Cardiac septum (tissue), 1 donor: ENCODE measurements around the gene SHMT2. TPM values are rescaled to one million over a fixed set of nuclear protein-coding genes. Genes with fewer than 3 reads are reported as not detected.

Source experiments
- DNase-seq: peaks from one replicate; pipeline ENCODE4 v3.0.0-alpha.2; 2020; ENCODE audit warnings: low spot score
- intact Hi-C: fragments of 100-400 bp; cut with DNase I; formaldehyde crosslinking; loops from one replicate; pipeline ENCODE4 v1.14.0; 2022
- total RNA-seq: library from RNA; stranded (reverse); fragmentation: NEBNext Ultra II Directional; extraction: Animal tissue kit (Norgen Biotek cat#: 25700); gene quantifications from one replicate; pipeline ENCODE4 v1.2.1, GENCODE V29; 2021
- donor health status: DM: no; HTN: no; CAD: no.

The SHMT2 gene
- total RNA-seq, 1 donor from 2014 or later: 38.8 TPM

DNA sequence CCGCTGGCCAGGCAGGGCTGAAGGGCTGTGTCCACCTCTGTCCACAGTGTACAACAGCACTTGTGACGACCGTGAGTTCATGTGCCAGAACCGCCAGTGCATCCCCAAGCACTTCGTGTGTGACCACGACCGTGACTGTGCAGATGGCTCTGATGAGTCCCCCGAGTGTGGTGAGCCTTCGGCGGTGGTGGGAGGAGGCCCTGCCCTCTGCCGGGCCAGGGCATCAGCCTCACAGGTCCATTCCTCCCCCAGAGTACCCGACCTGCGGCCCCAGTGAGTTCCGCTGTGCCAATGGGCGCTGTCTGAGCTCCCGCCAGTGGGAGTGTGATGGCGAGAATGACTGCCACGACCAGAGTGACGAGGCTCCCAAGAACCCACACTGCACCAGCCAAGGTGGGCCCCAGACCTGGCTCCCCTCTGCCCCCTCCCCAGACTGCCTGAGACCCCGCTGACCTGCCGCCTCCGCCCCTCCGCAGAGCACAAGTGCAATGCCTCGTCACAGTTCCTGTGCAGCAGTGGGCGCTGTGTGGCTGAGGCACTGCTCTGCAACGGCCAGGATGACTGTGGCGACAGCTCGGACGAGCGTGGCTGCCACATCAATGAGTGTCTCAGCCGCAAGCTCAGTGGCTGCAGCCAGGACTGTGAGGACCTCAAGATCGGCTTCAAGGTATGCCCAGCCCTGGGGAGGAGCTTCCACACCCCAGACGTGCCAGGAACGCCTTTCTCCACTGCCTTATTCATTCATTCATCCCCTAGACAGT is 33.7 kb upstream of the SHMT2 start:
- intact Hi-C loops: no loop called here
- DNase-seq: no peak

DNA sequence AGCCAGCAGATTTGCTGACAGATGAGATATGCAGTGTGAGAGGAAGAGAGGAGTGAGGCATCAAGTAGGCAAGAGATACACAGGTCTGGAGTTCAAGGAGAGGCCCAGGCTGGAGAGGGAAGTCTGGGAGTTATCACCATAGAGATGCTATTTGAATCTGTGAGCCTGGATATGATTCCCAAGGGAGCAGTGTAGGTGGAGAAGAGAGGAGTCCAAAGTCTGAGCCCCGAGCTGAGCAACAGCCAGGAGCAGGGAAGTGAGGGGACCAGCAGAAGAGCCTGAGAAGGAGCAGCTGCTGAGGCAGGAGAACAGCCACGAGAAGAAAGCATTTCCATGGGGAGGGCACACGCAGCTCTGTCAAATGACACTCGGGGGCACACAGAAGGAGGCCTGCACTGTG is 33.1 kb upstream of the SHMT2 start:
- intact Hi-C loops: no loop called here
- no peak for DNase-seq

DNA sequence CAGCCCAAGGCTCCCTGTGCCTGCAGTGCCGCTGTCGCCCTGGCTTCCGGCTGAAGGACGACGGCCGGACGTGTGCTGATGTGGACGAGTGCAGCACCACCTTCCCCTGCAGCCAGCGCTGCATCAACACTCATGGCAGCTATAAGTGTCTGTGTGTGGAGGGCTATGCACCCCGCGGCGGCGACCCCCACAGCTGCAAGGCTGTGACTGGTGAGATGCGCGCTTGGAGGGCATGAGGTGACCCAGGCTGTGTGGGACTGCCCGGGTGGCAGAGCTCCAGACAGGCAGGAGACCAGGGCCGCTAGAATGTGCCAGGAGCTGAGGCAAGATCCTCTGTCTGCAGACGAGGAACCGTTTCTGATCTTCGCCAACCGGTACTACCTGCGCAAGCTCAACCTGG is 32.6 kb upstream of the SHMT2 start:
- DNase-seq: no peak
- intact Hi-C loops: no loop called here

DNA sequence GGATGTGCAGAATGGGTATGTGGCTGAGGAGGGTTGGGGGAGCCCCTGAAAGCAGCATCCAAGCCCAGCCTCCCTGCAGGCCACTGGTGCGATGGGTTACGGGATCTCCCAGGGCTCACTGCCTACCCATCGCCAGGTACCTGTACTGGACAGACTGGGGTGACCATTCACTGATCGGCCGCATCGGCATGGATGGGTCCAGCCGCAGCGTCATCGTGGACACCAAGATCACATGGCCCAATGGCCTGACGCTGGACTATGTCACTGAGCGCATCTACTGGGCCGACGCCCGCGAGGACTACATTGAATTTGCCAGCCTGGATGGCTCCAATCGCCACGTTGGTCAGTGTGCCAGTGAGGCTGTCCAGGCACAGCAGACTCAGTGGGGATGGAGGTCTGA is 31.2 kb upstream of the SHMT2 start:
- no peak for DNase-seq
- intact Hi-C loops: no loop called here

DNA sequence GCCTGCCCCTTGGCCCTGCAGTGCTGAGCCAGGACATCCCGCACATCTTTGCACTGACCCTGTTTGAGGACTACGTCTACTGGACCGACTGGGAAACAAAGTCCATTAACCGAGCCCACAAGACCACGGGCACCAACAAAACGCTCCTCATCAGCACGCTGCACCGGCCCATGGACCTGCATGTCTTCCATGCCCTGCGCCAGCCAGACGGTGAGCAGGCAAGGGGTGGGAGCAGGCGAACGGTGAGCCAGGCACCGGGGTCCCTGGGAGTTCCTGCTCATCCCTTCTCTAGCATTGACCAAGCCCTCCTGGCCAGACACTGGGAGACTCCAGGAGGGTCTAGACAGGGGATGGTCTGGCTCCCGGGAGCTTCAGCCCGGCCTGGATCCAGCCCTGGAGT is 30.3 kb upstream of the SHMT2 start:
- intact Hi-C loops: no loop called here
- no peak for DNase-seq

DNA sequence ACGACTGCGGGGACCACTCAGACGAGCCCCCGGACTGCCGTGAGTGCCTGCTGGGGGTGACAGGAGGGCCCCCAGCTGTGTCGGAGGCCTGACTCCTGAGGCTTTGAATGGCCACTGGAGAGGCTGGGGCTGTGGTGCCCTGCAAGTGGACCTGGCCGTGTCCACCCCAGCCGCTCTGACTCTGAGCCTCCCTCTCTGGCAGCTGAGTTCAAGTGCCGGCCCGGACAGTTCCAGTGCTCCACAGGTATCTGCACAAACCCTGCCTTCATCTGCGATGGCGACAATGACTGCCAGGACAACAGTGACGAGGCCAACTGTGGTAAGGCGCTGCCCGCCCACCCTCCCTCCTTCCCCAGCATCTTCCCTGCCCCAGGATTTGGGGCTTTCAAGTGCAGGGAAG is 29.0 kb upstream of the SHMT2 start:
- intact Hi-C loops: no loop called here
- DNase-seq: no peak

DNA sequence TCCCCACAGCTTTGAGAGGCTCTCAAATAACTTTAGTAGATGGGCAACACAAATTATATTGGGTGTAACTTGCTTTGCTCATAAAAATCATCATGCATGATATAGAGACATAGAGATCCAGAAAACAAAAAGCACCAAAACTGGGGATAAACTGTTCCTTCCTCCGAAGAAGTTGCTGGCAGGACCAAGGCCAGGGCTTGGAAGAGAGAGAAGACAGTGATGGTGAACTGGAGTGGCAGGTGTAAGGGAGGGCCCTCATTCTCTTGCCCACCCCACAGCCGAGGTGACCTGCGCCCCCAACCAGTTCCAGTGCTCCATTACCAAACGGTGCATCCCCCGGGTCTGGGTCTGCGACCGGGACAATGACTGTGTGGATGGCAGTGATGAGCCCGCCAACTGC is 28.3 kb upstream of the SHMT2 start:
- DNase-seq: no peak
- intact Hi-C loops: no loop called here

DNA sequence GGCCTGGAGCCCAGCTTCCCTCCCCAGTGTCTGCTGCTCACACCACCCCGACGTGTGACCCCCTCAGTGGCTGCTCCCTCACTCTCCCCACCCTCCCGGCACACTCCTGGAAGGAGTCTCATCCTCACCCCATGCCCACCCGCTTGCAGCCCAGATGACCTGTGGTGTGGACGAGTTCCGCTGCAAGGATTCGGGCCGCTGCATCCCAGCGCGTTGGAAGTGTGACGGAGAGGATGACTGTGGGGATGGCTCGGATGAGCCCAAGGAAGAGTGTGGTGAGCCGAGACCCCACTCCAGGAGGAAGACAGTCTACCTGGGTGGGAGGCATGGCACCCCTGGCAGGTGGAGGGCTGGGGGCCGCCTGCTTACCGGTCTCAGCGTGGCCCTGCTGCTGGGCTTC is 27.9 kb upstream of the SHMT2 start:
- intact Hi-C loops: no loop called here
- DNase-seq: no peak

DNA sequence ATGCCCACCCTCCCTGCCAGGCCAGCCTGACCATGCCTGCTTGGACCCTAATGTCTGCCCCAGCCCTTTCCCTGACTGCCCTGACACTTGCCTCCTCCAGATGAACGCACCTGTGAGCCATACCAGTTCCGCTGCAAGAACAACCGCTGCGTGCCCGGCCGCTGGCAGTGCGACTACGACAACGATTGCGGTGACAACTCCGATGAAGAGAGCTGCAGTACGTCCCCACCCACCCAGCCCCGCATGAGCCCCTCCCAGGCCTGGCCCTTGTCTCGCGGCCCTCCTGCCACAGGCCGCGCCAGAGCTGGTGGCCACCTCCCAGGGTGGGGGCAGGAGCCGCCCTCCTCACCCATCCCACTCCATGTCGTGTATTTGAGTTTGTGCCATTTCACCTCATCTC is 27.2 kb upstream of the SHMT2 start:
- DNase-seq: no peak
- intact Hi-C loops: no loop called here

DNA sequence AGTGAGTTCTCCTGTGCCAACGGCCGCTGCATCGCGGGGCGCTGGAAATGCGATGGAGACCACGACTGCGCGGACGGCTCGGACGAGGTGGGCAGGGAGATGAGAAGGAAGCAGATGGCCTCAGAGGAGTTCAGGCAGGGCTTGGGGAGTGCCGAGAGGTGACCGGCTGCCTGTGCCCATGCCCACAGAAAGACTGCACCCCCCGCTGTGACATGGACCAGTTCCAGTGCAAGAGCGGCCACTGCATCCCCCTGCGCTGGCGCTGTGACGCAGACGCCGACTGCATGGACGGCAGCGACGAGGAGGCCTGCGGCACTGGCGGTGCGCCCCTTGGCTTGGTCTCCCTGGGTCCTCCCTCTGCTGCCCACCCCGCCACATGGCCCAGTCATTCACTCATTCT is 26.3 kb upstream of the SHMT2 start:
- no peak for DNase-seq
- intact Hi-C loops: no loop called here

DNA sequence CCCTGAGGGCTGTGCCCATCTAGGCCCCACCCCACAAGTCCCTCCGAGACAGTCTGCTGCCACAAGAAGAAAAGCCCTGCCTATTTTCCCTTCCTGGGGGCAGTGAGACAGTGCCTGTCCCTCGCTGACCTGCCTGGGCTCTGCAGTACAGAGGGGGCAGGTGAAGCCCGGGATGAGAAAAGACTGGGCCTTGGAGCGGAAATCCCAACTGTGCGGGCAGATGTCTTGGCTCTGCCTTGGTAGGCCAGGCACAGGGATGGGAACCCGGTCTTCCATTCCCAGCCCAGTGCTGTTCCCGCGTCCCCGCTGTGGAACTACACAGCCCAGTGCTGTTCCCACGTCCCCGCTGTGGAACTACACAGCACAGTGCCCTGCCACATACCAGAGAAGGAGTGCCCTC is 25.7 kb upstream of the SHMT2 start:
- DNase-seq: no peak
- intact Hi-C loops: no loop called here

DNA sequence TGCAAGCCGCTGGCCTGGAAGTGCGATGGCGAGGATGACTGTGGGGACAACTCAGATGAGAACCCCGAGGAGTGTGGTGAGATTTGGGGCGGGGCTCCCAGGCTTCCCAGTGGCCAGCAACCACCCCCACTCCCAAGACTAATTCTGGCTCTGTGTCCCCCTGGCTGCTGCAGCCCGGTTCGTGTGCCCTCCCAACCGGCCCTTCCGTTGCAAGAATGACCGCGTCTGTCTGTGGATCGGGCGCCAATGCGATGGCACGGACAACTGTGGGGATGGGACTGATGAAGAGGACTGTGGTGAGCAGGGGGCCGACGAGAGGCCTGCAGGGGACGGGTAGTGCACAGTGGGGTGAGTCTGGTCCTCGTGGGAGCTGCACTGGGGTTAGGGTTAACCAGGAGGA is 25.1 kb upstream of the SHMT2 start:
- intact Hi-C loops: no loop called here

DNA sequence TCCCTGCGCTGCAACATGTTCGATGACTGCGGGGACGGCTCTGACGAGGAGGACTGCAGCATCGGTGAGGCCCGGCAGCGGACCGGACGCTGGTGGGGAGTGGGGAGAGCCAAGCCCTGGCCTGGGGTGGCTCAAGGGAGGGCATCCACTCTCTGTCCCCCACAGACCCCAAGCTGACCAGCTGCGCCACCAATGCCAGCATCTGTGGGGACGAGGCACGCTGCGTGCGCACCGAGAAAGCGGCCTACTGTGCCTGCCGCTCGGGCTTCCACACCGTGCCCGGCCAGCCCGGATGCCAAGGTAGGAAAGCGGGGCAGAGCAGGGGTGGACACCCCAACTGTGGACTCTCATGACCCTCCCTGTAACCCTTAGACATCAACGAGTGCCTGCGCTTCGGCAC is 24.3 kb upstream of the SHMT2 start:
- intact Hi-C loops: no loop called here
- no peak for DNase-seq

More for the DNA sequence above, 25.1 kb upstream of the SHMT2 start:
- DNase-seq: no peak

DNA sequence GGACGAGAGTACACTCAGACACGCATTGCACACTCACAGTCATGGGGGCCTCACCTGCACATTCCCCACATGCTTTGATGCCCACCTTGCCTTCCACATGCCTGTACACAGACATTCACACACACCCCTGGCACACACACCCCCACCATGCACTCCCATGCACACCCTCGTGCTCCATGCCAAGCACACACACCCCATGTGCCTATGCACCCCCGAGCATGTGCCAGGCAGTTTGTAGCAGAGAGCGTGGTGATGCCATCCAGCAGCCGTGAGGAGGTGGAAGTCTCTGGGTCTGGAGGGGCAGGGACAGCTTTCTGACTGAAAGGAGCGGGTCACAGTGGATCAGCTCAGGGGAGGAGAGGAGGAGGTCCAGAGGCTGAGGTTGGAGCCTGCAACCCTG is 23.6 kb upstream of the SHMT2 start:
- no peak for DNase-seq
- intact Hi-C loops: no loop called here

DNA sequence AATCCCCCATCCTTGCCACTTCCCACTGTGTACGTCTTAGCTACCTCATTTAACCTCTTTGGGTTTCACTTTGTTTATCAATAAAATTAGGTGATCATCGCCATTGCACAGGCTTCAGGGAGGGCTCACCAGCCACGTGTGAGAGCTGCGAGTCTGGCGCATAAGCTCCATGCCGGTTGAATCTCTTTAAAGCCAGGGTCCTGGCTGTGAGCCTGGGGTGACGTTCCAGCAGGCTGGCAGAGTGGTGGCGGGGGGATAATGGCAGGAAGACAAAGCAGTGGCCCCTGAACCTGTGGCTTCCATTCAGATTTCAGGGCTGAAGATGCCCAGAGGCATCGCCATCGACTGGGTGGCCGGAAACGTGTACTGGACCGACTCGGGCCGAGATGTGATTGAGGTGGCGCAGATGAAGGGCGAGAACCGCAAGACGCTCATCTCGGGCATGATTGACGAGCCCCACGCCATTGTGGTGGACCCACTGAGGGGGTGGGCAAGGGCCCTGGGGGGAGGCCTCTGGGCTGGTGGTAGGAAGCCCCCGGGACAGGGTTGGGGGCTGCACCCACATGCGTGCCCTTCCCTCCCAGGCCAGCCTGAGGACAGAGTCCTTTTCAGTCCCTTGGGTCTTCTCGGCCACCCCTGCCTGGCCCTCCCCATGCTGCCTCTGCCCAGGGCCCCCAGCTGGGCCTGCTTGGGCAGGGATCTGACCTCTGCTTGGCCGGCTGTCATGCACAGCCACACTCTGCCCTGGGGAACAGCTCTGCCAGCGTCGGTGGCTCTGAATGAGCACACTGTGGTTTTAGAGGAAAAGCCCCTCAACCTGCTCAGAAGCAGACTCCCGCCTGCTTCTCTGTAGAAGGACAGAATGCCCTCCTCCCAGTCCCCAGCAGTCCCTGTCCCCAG is 21.5 kb upstream of the SHMT2 start:
- DNase-seq: no peak
- intact Hi-C loops: no loop called here

DNA sequence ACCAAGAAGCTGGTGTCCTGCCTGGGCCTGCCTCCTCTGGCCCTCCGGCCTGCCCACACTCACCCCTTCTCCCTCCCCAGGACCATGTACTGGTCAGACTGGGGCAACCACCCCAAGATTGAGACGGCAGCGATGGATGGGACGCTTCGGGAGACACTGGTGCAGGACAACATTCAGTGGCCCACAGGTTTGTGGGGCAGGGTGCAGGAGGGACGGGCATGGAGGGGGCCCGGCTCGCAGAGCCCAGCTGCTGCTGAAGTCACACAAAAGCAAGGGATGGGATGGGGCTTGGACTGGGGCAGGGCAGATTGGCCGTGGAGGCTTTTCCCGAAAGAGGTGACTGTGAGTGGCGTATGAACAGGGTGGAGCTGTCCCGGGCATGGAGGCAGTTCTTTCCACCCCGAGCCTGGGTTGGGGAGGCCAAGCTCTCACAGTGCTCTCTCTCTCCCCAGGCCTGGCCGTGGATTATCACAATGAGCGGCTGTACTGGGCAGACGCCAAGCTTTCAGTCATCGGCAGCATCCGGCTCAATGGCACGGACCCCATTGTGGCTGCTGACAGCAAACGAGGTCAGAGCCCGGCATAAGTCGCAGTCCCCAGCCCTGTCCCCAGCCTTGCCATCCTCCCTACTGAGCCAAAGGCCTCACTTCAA is 20.8 kb upstream of the SHMT2 start:
- intact Hi-C loops: no loop called here
- peak; percentile 87 for DNase-seq

DNA sequence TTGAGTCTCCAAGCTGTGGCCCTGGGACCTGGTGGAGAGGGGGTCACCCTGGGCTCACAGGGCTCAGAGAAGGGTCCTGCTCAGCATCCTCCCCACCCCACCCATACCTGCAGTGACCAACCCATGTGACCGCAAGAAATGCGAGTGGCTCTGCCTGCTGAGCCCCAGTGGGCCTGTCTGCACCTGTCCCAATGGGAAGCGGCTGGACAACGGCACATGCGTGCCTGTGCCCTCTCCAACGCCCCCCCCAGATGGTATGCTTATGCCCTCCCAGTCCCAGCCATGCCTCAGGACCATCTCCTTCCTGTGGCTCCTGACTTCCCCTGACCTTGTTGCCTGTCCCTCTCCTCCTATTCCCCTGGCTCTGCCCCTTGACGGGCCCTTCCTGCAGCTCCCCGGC is 19.6 kb upstream of the SHMT2 start:
- DNase-seq: no peak
- intact Hi-C loops: loop anchor here (5.0 kb wide), 1 partner anchor 247 kb away; the partner anchor contains the start of genes GLI1 and INHBE

DNA sequence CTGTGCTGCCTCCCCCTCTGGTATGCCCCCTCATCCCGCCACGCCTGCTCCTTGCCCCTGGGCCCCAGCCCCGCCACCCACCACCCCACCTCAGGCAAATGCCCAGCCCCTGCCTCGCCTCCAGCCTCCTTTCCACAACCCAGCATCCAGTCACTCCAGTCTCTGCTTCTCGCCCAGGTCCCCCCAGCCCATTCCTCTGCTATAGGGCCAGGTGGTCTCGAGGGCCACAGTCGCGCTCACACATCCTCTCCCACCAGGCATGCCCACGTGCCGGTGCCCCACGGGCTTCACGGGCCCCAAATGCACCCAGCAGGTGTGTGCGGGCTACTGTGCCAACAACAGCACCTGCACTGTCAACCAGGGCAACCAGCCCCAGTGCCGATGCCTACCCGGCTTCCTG is 19.1 kb upstream of the SHMT2 start:
- intact Hi-C loops: loop anchor here (5.0 kb wide), 1 partner anchor 247 kb away; the partner anchor contains the start of genes GLI1 and INHBE
- DNase-seq: no peak

DNA sequence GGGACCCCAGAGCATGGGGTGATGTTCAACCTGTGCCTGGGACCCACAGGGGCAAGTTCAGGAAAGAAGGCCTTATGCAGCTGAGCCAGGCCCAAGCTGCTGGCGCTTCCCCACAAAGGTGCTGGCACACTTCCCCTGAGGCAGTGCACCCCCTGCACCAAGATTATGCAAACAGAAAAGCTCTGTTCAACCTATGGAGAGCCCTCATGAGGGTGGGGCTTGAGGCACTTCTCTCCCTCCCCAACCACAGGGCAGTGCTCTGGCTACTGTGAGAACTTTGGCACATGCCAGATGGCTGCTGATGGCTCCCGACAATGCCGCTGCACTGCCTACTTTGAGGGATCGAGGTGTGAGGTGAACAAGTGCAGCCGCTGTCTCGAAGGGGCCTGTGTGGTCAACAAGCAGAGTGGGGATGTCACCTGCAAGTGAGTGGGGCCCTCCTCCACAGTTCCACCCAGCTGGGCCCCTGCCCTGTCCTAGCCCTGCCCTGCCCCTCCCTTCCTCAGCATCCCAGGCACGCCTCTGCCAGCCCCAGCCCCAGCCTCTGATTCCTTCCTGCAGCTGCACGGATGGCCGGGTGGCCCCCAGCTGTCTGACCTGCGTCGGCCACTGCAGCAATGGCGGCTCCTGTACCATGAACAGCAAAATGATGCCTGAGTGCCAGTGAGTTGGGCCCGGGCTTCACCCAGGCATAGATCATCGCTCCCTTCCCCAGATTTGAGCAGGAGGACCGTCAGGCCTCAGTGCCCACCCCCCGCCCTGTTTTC is 18.4 kb upstream of the SHMT2 start:
- DNase-seq: no peak
- intact Hi-C loops: loop anchor here (5.0 kb wide), 1 partner anchor 246 kb away; the partner anchor contains the start of genes GLI1 and INHBE
